GM18909 (cell line): ENCODE data around the gene DDX11.
A peak's percentile ranks its signal among the peaks of the same experiment; 100 is the strongest.
"Not testable (repeated sequence)": the region's sequence is repeated elsewhere in the genome, so short reads cannot be mapped to it uniquely, and the experiment has no call there.

Source experiments
- ATAC-seq: cut with Tn5 transposase; IDR thresholded peaks from one replicate; pipeline ENCODE4 v1.9.1; 2021; ENCODE audit warnings: mild to moderate bottlenecking; ENCODE audit not compliant: unreplicated experiment, poor library complexity

Gene DDX11

GRCh38 chr12:31096251-31097065 is 22.8 kb downstream of the DDX11 start:
- not testable (repeated sequence) for ATAC-seq

- not testable (repeated sequence) for ATAC-seq
These were observed 24.2 kb downstream of the DDX11 start for GRCh38 chr12:31097819-31098218.

GRCh38 chr12:31098363-31098762 is 24.7 kb downstream of the DDX11 start:
- ATAC-seq, result not testable (repeated sequence)

- not testable (repeated sequence) for ATAC-seq
These were observed 25.1 kb downstream of the DDX11 start for GRCh38 chr12:31098771-31099170.

- ATAC-seq, result not testable (repeated sequence)
These were observed 25.8 kb downstream of the DDX11 start for GRCh38 chr12:31099434-31099833.

- ATAC-seq, result peak; percentile 46
These were observed 27.0 kb downstream of the DDX11 start for GRCh38 chr12:31100503-31101208.

GRCh38 chr12:31102125-31102524 is 28.5 kb downstream of the DDX11 start:
- not testable (repeated sequence) for ATAC-seq

GRCh38 chr12:31102596-31102995 is 28.9 kb downstream of the DDX11 start:
- not testable (repeated sequence) for ATAC-seq

GRCh38 chr12:31103561-31103975 is 29.9 kb downstream of the DDX11 start:
- ATAC-seq, result not testable (repeated sequence)

GRCh38 chr12:31104220-31104619 is 30.6 kb downstream of the DDX11 start:
- not testable (repeated sequence) for ATAC-seq

- ATAC-seq, result not testable (repeated sequence)
These were observed 31.1 kb downstream of the DDX11 start for GRCh38 chr12:31104773-31105172.

- ATAC-seq, result no peak
These were observed 32.0 kb downstream of the DDX11 start for GRCh38 chr12:31105668-31106067.

- no peak for ATAC-seq
These were observed 32.6 kb downstream of the DDX11 start for GRCh38 chr12:31106101-31106803.

GRCh38 chr12:31109773-31110172 is 36.1 kb downstream of the DDX11 start:
- not testable (repeated sequence) for ATAC-seq

GRCh38 chr12:31110263-31110662 is 36.6 kb downstream of the DDX11 start:
- not testable (repeated sequence) for ATAC-seq

GRCh38 chr12:31115092-31115601 is 41.5 kb downstream of the DDX11 start:
- ATAC-seq, result not testable (repeated sequence)

GRCh38 chr12:31116846-31117202 is 43.2 kb downstream of the DDX11 start:
- ATAC-seq, result not testable (repeated sequence)

GRCh38 chr12:31117203-31118011 is 43.7 kb downstream of the DDX11 start:
- peak; percentile 77 for ATAC-seq

GRCh38 chr12:31118347-31119191 is 44.9 kb downstream of the DDX11 start:
- no peak for ATAC-seq
